SU-DHL-6 (cell line): ENCODE results near the gene TELO2.

Experiments used
- CTCF ChIP-seq: fragments of 200-600 bp; sonication (generic); IDR thresholded peaks from one replicate; pipeline ENCODE4 v1.5.1; 2017; ENCODE audit warnings: antibody characterized with exemption, mild to moderate bottlenecking, low read length, moderate library complexity; ENCODE audit not compliant: insufficient read depth, poor library complexity, severe bottlenecking
- EZH2phosphoT487 ChIP-seq: fragments of 200-600 bp; sonication (generic), shearing (Covaris generic); conservative IDR thresholded peaks from 2 replicates; pipeline ENCODE4 v1.6.1; 2018; ENCODE audit warnings: mild to moderate bottlenecking, antibody characterized with exemption, low read length, moderate library complexity, mixed read lengths

- TF ChIP-seq CTCF (no peak), EZH2phosphoT487 (no peak)
These were observed 1.8 kb upstream of the TELO2 start for GRCh38 chr16:1491327-1491726.
